ENCODE results near the gene LONP1.
A peak's percentile ranks its signal among the peaks of the same experiment; 100 is the strongest.
"Not testable (repeated sequence)": the region's sequence is repeated elsewhere in the genome, so short reads cannot be mapped to it uniquely, and the experiment has no call there.

Gene LONP1

DNA sequence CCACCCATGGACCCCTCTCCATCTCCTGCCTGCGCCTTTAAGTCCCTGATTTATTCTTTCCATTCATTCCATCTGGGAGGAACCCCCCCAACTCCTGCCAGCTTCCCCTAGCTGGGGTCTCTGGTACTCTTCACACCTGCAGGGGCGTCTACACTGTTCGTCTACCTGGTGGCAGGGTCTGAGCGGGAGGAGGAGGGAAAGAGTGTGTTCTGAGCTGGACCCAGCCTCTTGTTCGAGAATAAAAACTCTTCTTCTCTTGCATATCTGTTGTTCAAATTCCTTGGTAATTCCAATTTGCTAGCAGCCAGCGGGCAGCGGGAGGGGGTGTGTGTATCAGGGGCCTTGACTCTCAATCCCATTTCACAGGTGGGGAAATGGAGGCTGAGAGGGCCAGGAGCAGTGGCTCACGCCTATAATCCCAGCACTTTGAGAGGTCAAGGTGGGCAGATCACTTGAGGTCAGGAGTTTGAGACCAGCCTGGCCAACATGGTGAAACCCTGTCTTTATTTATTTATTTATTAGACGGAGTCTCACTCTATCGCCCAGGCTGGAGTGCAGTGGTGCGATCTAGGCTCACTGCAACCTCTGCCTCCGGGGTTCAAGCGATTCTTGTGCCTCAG, 31.6 kb downstream of the LONP1 start:
- not testable (repeated sequence) for H2BK12ac ChIP-seq (ENCODE audit: low read length); H2BK120ac ChIP-seq (ENCODE audit: low read depth, low read length); H3K4me3 ChIP-seq (ENCODE audit: low read length in 2 of 2); H3K18ac ChIP-seq (ENCODE audit: low read length); H2AFZ ChIP-seq (ENCODE audit: low read length); H3K14ac ChIP-seq (ENCODE audit: low read length); H3K9ac ChIP-seq (ENCODE audit: low read depth, low read length, poor library complexity); H4K8ac ChIP-seq (ENCODE audit: low read depth, low read length); DNase-seq (ENCODE audit: low spot score); H3K4me1 ChIP-seq (ENCODE audit: control insufficient read depth in 2 of 2, insufficient read depth in 1 of 2, low read depth in 1 of 2, low read length in 2 of 2); H3K4me2 ChIP-seq (ENCODE audit: insufficient read depth, low read length, poor library complexity, severe bottlenecking); H3K9me3 ChIP-seq (replicated peaks in 1 of 2; ENCODE audit: control insufficient read depth in 2 of 2, insufficient read depth in 1 of 2, low read depth in 1 of 2, low read length in 2 of 2); H3K27me3 ChIP-seq (ENCODE audit: control insufficient read depth in 3 of 3, insufficient read depth in 3 of 3, low read depth in 1 of 3, low read length in 3 of 3); H3K4ac ChIP-seq (ENCODE audit: low read length); H3K27ac ChIP-seq (replicated peaks; ENCODE audit: low read length); H2BK15ac ChIP-seq (ENCODE audit: low read length); H4K91ac ChIP-seq (ENCODE audit: low read depth, low read length, poor library complexity)
- H2BK5ac ChIP-seq (ENCODE audit: low read length): peak overlapping the region; percentile 75
- WGBS, 2 donors (ENCODE audit: extremely low coverage in 2 of 2, insufficient read length in 2 of 2, insufficient replicate concordance in 1 of 2): no CpG with 5 or more reads among the region's 13 CpGs
- H3K79me1 ChIP-seq (ENCODE audit: low read depth, low read length): peaks cover 28% of the 10 kb centered on the region
- peaks cover 20 to 26% of the 10 kb centered on the region in 2 donors for H3K36me3 ChIP-seq (replicated peaks in 1 of 2; ENCODE audit: control insufficient read depth in 2 of 2, insufficient read depth in 2 of 2, low read length in 2 of 2)
- peak overlapping the region; percentile 96 for H3K23ac ChIP-seq (ENCODE audit: low read depth, low read length, poor library complexity)
- H2AK5ac ChIP-seq (ENCODE audit: low read depth, low read length): peak overlapping the region; percentile 95

DNA sequence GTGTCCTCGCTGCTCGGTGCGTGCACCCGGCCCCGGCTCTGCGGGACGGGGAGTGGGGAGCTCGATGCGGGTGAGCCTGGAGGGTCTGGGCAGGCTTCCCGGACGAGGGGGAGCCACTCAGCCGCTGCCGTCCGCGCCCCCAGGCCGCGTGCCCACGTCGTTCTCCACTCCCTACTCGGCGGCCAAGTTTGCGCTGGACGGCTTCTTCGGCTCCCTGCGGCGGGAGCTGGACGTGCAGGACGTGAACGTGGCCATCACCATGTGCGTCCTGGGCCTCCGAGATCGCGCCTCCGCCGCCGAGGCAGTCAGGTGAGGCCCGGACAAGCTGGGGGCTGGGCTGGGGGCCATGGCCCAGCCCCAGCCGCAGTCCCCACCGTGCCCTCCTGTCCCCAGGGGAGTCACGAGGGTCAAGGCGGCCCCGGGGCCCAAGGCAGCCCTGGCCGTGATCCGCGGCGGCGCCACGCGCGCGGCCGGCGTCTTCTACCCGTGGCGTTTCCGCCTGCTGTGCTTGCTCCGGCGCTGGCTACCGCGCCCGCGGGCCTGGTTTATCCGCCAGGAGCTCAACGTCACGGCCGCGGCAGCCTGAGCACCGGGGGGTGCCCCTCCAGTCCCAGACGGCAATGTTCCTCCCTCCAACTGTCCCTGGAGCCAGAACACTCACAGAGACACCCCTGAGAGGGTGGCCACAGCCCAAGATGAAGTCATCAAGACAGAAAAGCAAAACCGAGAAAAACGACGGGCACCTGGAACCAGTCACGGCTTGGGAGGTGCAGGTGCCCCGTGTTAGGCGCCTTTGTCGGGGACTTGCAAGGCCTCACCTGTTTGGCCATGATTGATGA, 32.4 kb downstream of the LONP1 start:
- H4K8ac ChIP-seq (ENCODE audit: low read depth, low read length): no peak overlapping the region
- H3K79me1 ChIP-seq (ENCODE audit: low read depth, low read length): peaks cover 21% of the 10 kb centered on the region
- peak overlapping the region; percentile 95 for H2AK5ac ChIP-seq (ENCODE audit: low read depth, low read length)
- H3K18ac ChIP-seq (ENCODE audit: low read length): peak overlapping the region; percentile 97
- peak overlapping the region; percentile 96 for H2BK120ac ChIP-seq (ENCODE audit: low read depth, low read length)
- no peaks in the 10 kb centered on the region for H3K27me3 ChIP-seq (ENCODE audit: control insufficient read depth in 3 of 3, insufficient read depth in 3 of 3, low read depth in 1 of 3, low read length in 3 of 3)
- peak overlapping the region; percentile 96 for H3K23ac ChIP-seq (ENCODE audit: low read depth, low read length, poor library complexity)
- peak overlapping the region; percentile 81 for H2BK15ac ChIP-seq (ENCODE audit: low read length)
- H3K4me2 ChIP-seq (ENCODE audit: insufficient read depth, low read length, poor library complexity, severe bottlenecking): peak overlapping the region; percentile 40
- H3K4me3 ChIP-seq (ENCODE audit: low read length in 2 of 2): peak overlapping the region in 1 of 2 donors; percentile 17
- peak overlapping the region; percentile 56 for H3K14ac ChIP-seq (ENCODE audit: low read length)
- H3K27ac ChIP-seq (replicated peaks; ENCODE audit: low read length): no peak overlapping the region
- H2AFZ ChIP-seq (ENCODE audit: low read length): peak overlapping the region; percentile 40
- H4K91ac ChIP-seq (ENCODE audit: low read depth, low read length, poor library complexity): no peak overlapping the region
- peak overlapping the region; percentile 75 for H2BK5ac ChIP-seq (ENCODE audit: low read length)
- DNase-seq (ENCODE audit: low spot score): no peak
- WGBS, 2 donors (ENCODE audit: extremely low coverage in 2 of 2, insufficient read length in 2 of 2, insufficient replicate concordance in 1 of 2): no CpG with 5 or more reads among the region's 76 CpGs
- peaks cover 0 to 2% of the 10 kb centered on the region in 2 donors for H3K9me3 ChIP-seq (replicated peaks in 1 of 2; ENCODE audit: control insufficient read depth in 2 of 2, insufficient read depth in 1 of 2, low read depth in 1 of 2, low read length in 2 of 2)
- peak overlapping the region; percentile 81 for H3K9ac ChIP-seq (ENCODE audit: low read depth, low read length, poor library complexity)
- peak overlapping the region; percentile 84 for H2BK12ac ChIP-seq (ENCODE audit: low read length)
- peak overlapping the region; percentile 97 for H3K4ac ChIP-seq (ENCODE audit: low read length)
- H3K36me3 ChIP-seq (replicated peaks in 1 of 2; ENCODE audit: control insufficient read depth in 2 of 2, insufficient read depth in 2 of 2, low read length in 2 of 2): peaks cover 12 to 18% of the 10 kb centered on the region in 2 donors
- H3K4me1 ChIP-seq (ENCODE audit: control insufficient read depth in 2 of 2, insufficient read depth in 1 of 2, low read depth in 1 of 2, low read length in 2 of 2): peaks cover 4 to 5% of the 10 kb centered on the region in 2 donors

DNA sequence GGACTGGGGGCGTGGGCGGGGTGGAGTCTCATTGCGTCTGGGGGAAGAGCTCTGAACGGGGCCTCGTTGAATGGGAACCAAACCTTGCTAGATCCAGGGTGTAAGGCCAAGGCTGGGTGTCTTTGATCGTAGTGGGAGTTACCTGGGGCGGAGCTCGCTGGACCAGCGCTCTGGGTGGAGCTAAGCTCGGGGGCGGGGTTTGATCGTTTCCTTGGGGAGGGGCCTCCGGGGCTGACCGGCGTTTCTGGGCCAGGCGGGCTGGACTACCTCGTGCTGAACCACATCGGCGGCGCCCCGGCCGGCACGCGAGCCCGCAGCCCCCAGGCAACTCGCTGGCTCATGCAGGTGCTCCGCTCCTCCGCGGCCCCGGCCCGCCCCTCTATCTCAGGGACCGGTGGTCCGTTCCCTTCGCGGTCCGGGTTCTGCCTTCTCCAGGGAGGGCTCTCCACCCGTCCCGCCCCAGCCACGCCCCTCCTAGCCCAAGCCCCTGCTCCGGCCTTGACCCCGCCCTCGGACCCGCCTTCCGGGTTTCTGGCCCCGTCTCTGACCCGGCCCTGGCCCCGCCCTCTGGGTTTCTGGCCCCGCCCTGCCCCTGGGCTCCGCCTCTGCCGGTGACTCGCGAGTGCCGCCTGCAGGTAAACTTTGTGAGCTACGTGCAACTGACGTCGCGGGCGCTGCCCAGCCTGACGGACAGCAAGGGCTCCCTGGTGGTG, 33.1 kb downstream of the LONP1 start:
- peaks cover 14% of the 10 kb centered on the region for H3K79me1 ChIP-seq (ENCODE audit: low read depth, low read length)
- H3K23ac ChIP-seq (ENCODE audit: low read depth, low read length, poor library complexity): peak overlapping the region; percentile 96
- no peaks in the 10 kb centered on the region for H3K9me3 ChIP-seq (replicated peaks in 1 of 2; ENCODE audit: control insufficient read depth in 2 of 2, insufficient read depth in 1 of 2, low read depth in 1 of 2, low read length in 2 of 2)
- H2AK5ac ChIP-seq (ENCODE audit: low read depth, low read length): peak overlapping the region; percentile 95
- H3K18ac ChIP-seq (ENCODE audit: low read length): peak overlapping the region; percentile 97
- H3K9ac ChIP-seq (ENCODE audit: low read depth, low read length, poor library complexity): peak overlapping the region; percentile 84
- H2BK120ac ChIP-seq (ENCODE audit: low read depth, low read length): peak overlapping the region; percentile 96
- no peak overlapping the region for H4K91ac ChIP-seq (ENCODE audit: low read depth, low read length, poor library complexity)
- H4K8ac ChIP-seq (ENCODE audit: low read depth, low read length): no peak overlapping the region
- H2BK5ac ChIP-seq (ENCODE audit: low read length): peak overlapping the region; percentile 75
- H3K14ac ChIP-seq (ENCODE audit: low read length): no peak overlapping the region
- peak overlapping the region; percentile 77 for H3K4me2 ChIP-seq (ENCODE audit: insufficient read depth, low read length, poor library complexity, severe bottlenecking)
- peak; percentile 96 for DNase-seq (ENCODE audit: low spot score)
- peak overlapping the region; percentile 46 to 86 for H3K4me3 ChIP-seq (ENCODE audit: low read length in 2 of 2)
- peak overlapping the region; percentile 87 for H2AFZ ChIP-seq (ENCODE audit: low read length)
- peak overlapping the region; percentile 46 for H3K27ac ChIP-seq (replicated peaks; ENCODE audit: low read length)
- H3K27me3 ChIP-seq (ENCODE audit: control insufficient read depth in 3 of 3, insufficient read depth in 3 of 3, low read depth in 1 of 3, low read length in 3 of 3): no peaks in the 10 kb centered on the region
- no peak overlapping the region for H3K4ac ChIP-seq (ENCODE audit: low read length)
- no peak overlapping the region for H2BK12ac ChIP-seq (ENCODE audit: low read length)
- H3K4me1 ChIP-seq (ENCODE audit: control insufficient read depth in 2 of 2, insufficient read depth in 1 of 2, low read depth in 1 of 2, low read length in 2 of 2): peaks cover 4 to 12% of the 10 kb centered on the region in 2 donors
- no CpG with 5 or more reads among the region's 59 CpGs for WGBS, 2 donors (ENCODE audit: extremely low coverage in 2 of 2, insufficient read length in 2 of 2, insufficient replicate concordance in 1 of 2)
- peaks cover 4 to 11% of the 10 kb centered on the region in 2 donors for H3K36me3 ChIP-seq (replicated peaks in 1 of 2; ENCODE audit: control insufficient read depth in 2 of 2, insufficient read depth in 2 of 2, low read length in 2 of 2)
- H2BK15ac ChIP-seq (ENCODE audit: low read length): no peak overlapping the region

Measured in neuronal stem cell (in vitro differentiated cells).